HUES6 (cell line): Measurements from ENCODE around the gene GRID1.
"Not testable (repeated sequence)": the region's sequence is repeated elsewhere in the genome, so short reads cannot be mapped to it uniquely, and the experiment has no call there.

Experiments used
- H3K27ac ChIP-seq: 2 replicates; pipeline ENCODE4 v1.7.0; 2013; ENCODE audit warnings: low read depth, mild to moderate bottlenecking, low read length, inconsistent platforms
- H3K27me3 ChIP-seq: 2 replicates; pipeline ENCODE4 v1.6.1; 2013; ENCODE audit warnings: low read length; ENCODE audit not compliant: control insufficient read depth, insufficient read depth
- H3K36me3 ChIP-seq: 2 replicates; pipeline ENCODE4 v1.6.1; 2013; ENCODE audit warnings: low read length; ENCODE audit not compliant: control insufficient read depth, insufficient read depth
- H3K4me1 ChIP-seq: 2 replicates; pipeline ENCODE4 v1.6.1; 2013; ENCODE audit warnings: low read length; ENCODE audit not compliant: control insufficient read depth, insufficient read depth
- H3K4me3 ChIP-seq: 2 replicates; pipeline ENCODE4 v1.5.1; 2013; ENCODE audit warnings: low read depth, low read length
- H3K9ac ChIP-seq: one replicate; pipeline ENCODE4 v1.6.1; 2013; ENCODE audit warnings: mild to moderate bottlenecking, low read length
- H3K9me3 ChIP-seq: 2 replicates; pipeline ENCODE4 v1.6.1; 2013; ENCODE audit warnings: low read depth, low read length; ENCODE audit not compliant: control insufficient read depth, insufficient read depth

GRID1 gene

GRCh38 chr10:86104611-86105145 lies 261.9 kb downstream of the GRID1 start:
- H3K4me3 ChIP-seq: no peak overlapping the region
- no peaks in the 10 kb centered on the region for H3K27me3 ChIP-seq
- H3K9me3 ChIP-seq: no peaks in the 10 kb centered on the region
- H3K27ac ChIP-seq: no peak overlapping the region
- no peak overlapping the region for H3K9ac ChIP-seq
- H3K36me3 ChIP-seq: no peaks in the 10 kb centered on the region
- H3K4me1 ChIP-seq: no peaks in the 10 kb centered on the region

DNA sequence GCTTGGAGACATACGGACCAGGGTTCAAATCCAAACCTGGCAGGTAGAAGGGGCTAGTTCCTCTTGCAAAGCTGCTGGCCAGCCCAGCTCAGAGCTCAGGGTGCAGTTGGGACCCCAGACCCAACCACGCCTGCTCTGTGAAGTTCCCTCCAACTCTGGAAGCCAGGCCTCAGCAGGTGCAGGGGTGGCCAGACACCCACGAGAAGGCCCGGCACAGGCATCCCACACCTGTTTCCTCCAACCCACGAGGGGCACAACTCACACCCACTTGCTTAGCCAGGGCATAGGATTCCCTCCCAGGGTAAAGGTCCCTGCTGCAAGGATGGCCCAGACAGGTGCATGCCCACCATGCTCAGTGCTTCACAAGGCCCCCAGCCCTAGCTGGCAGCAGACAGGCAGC lies 262.4 kb downstream of the GRID1 start:
- Histone ChIP-seq H3K36me3 (no peaks in the 10 kb centered on the region), H3K4me1 (no peaks in the 10 kb centered on the region), H3K4me3 (no peak overlapping the region), H3K9me3 (no peaks in the 10 kb centered on the region), H3K27ac (no peak overlapping the region), H3K27me3 (no peaks in the 10 kb centered on the region), H3K9ac (no peak overlapping the region)

- H3K9ac ChIP-seq: no peak overlapping the region
- no peaks in the 10 kb centered on the region for H3K9me3 ChIP-seq
- no peaks in the 10 kb centered on the region for H3K4me1 ChIP-seq
- H3K4me3 ChIP-seq: no peak overlapping the region
- no peaks in the 10 kb centered on the region for H3K27me3 ChIP-seq
- H3K27ac ChIP-seq: no peak overlapping the region
- no peaks in the 10 kb centered on the region for H3K36me3 ChIP-seq
Measured at GRCh38 chr10:86103391-86104101, 263.0 kb downstream of the GRID1 start.

DNA sequence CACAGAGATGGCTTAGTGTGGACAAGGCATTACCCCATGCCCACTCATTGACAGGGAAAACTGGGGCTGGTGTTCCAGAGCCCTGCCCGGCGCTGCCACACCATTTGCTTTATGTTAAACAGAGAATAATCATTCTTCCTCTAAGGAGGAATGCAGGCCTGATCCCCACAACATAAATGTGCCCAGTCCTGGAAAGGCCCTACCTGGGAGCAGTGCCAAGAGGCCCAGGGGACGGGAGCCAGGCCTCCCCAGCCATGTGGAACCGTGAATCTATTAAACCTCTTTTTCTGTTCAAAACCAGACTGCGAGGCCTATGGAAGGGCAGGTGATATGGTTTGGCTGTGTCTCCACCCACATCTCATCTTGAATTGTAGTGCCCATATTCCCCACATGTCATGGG lies 264.1 kb downstream of the GRID1 start:
- Histone ChIP-seq H3K36me3 (no peaks in the 10 kb centered on the region), H3K4me3 (no peak overlapping the region), H3K9me3 (no peaks in the 10 kb centered on the region), H3K27me3 (no peaks in the 10 kb centered on the region), H3K27ac (no peak overlapping the region), H3K4me1 (no peaks in the 10 kb centered on the region), H3K9ac (no peak overlapping the region)

DNA sequence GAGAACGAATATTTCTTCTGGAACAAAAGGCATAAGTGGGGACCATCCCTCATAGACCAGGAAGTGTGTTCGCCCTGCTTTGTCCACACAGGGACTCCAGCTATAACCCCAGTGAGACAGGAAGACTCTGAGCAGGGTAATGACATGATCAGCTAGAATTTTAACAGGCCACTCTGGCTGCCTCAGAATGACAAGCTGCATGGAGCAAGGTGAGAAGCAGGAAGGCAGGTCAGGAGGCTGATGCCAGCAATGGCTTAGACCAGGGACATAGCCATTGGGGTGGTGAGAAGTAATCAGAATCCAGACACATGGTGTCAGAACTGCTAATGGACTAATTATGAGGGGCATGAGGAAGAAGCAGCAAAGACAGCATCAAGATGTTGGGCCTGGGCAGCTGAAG lies 264.6 kb downstream of the GRID1 start:
- Histone ChIP-seq H3K27me3 (no peaks in the 10 kb centered on the region), H3K27ac (no peak overlapping the region), H3K4me1 (no peaks in the 10 kb centered on the region), H3K4me3 (no peak overlapping the region), H3K9ac (no peak overlapping the region), H3K36me3 (no peaks in the 10 kb centered on the region), H3K9me3 (no peaks in the 10 kb centered on the region)

DNA sequence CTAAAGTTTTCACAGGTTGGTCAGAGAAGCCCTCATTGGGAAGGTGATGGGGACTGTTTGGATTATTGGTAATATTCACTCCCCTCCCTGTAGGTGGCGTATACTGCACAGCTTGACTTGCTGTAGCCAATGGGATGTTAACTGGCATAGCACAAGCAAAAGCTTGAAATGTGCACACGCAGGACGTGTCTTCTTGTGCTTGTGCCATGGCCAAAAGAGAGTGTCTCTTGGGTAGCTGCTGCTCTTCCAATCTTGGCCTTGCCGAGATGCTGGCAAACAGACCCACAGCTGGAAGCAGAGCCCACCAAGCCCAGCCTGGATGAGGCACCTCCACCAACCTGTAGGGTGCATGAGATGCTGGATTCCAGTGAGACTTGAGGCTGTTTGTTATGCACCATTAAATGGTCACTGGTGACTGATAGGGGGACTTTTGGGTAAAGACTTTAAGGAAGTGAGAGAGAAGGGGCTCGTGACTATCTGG lies 266.0 kb downstream of the GRID1 start:
- Histone ChIP-seq H3K27ac (no peak overlapping the region), H3K4me3 (no peak overlapping the region), H3K4me1 (no peaks in the 10 kb centered on the region), H3K9ac (no peak overlapping the region), H3K9me3 (no peaks in the 10 kb centered on the region), H3K36me3 (no peaks in the 10 kb centered on the region), H3K27me3 (no peaks in the 10 kb centered on the region)

- Histone ChIP-seq H3K9ac (no peak overlapping the region), H3K27ac (no peak overlapping the region), H3K9me3 (no peaks in the 10 kb centered on the region), H3K4me3 (no peak overlapping the region), H3K36me3 (no peaks in the 10 kb centered on the region), H3K4me1 (no peaks in the 10 kb centered on the region), H3K27me3 (no peaks in the 10 kb centered on the region)
Measured at GRCh38 chr10:86099542-86100334, 266.9 kb downstream of the GRID1 start.

- H3K4me3 ChIP-seq: no peak overlapping the region
- H3K4me1 ChIP-seq: no peaks in the 10 kb centered on the region
- H3K27ac ChIP-seq: no peak overlapping the region
- H3K9ac ChIP-seq: no peak overlapping the region
- H3K27me3 ChIP-seq: no peaks in the 10 kb centered on the region
- no peaks in the 10 kb centered on the region for H3K9me3 ChIP-seq
- no peaks in the 10 kb centered on the region for H3K36me3 ChIP-seq
Measured at GRCh38 chr10:86098187-86098881, 268.3 kb downstream of the GRID1 start.

- not testable (repeated sequence) for H3K27ac ChIP-seq, H3K9me3 ChIP-seq, H3K27me3 ChIP-seq, H3K9ac ChIP-seq, H3K4me3 ChIP-seq, H3K36me3 ChIP-seq, H3K4me1 ChIP-seq
Measured at GRCh38 chr10:86095061-86095460, 271.5 kb downstream of the GRID1 start.

DNA sequence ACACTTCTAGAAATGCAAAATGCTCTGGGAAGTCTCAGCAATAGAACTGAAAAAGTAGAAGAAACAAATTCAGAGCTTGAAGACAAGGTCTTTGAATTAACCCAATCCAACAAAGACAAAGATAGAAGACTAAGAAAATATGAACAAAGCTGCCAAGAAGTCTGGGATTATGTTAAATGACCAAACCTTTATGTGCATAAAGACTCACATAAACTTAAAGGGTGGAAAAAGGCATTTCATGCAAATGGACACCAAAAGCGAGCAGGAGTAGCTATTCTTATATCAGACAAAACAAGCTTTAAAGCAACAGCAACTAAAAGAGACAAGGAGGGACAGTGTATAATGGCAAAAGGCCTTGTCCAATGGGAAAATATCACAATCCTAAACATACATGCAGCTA lies 274.3 kb downstream of the GRID1 start:
- not testable (repeated sequence) for H3K4me1 ChIP-seq, H3K27ac ChIP-seq, H3K27me3 ChIP-seq, H3K4me3 ChIP-seq, H3K36me3 ChIP-seq, H3K9ac ChIP-seq, H3K9me3 ChIP-seq

DNA sequence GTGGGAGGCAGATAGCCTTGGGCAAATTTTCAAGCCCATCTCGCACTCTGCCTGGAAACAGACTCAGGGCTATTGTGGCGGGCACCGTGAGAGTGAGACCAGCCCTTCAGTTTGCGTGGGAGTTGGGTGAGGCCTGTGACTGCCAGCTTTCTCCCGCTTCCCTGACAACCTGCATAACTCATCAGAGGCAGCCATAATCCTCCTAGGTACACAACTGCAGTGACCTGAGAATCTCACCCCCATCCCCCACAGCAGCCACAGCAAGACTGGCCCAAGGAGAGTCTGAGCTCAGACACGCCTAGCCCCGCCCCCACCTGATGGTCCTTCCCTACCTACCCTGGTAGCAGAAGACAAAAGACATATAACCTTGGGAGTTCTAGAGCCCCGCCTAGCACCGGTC lies 275.4 kb downstream of the GRID1 start:
- H3K27ac ChIP-seq: no peak overlapping the region
- H3K36me3 ChIP-seq: no peaks in the 10 kb centered on the region
- H3K9me3 ChIP-seq: no peaks in the 10 kb centered on the region

More for the DNA sequence above, 275.4 kb downstream of the GRID1 start:
- Histone ChIP-seq H3K4me1 (peaks cover 9% of the 10 kb centered on the region; the same call in 1 of the 2 replicates), H3K9ac (no peak overlapping the region), H3K27me3 (no peaks in the 10 kb centered on the region), H3K4me3 (no peak overlapping the region)
